HG03045 (cell line): Measurements from ENCODE around the gene MADCAM1.

Experiments
- ATAC-seq: cut with Tn5 transposase; IDR thresholded peaks from one replicate; pipeline ENCODE4 v1.9.1; 2021; ENCODE audit warnings: mild to moderate bottlenecking, moderate library complexity; ENCODE audit not compliant: unreplicated experiment

MADCAM1 gene

DNA sequence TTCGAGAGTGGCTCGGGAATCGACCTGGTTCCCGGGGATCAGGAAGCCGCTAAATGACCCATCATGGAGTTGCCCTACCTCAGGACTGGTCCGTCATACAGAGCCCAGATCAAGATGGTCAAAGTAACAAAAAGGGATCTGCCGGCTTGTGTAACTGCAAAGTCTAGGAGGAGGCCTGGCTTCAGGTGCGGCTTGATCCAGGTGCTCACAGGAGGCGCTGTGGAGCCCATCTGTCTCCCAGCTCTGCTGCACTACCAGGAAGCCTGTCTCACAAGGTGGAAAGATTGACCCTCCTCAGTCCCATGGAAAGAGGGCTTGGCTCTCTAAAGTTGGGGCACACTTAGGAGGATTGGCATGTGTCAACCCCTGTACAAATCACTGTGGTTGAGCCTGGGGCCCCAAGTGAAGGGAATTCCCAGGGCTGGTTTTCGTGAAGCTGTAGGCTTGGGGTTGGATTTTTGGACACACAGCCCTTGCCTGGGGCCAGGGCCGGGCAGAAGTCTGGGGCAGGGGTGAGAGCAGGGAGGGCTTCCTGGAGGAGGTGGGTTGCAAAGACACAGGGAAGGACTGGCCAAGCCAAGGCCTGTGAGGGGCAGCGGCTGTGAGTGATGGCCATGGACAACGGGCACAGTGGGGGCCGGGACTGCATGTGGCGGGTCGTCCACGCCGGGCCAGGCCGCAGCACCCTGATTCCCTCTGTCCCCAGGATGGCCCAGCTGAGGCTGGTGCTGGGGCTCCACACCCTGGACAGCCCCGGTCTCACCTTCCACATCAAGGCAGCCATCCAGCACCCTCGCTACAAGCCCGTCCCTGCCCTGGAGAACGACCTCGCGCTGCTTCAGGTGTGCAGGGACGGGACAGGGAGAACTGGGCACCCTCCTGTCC, 51.8 kb downstream of the MADCAM1 start:
- ATAC-seq, result no peak

DNA sequence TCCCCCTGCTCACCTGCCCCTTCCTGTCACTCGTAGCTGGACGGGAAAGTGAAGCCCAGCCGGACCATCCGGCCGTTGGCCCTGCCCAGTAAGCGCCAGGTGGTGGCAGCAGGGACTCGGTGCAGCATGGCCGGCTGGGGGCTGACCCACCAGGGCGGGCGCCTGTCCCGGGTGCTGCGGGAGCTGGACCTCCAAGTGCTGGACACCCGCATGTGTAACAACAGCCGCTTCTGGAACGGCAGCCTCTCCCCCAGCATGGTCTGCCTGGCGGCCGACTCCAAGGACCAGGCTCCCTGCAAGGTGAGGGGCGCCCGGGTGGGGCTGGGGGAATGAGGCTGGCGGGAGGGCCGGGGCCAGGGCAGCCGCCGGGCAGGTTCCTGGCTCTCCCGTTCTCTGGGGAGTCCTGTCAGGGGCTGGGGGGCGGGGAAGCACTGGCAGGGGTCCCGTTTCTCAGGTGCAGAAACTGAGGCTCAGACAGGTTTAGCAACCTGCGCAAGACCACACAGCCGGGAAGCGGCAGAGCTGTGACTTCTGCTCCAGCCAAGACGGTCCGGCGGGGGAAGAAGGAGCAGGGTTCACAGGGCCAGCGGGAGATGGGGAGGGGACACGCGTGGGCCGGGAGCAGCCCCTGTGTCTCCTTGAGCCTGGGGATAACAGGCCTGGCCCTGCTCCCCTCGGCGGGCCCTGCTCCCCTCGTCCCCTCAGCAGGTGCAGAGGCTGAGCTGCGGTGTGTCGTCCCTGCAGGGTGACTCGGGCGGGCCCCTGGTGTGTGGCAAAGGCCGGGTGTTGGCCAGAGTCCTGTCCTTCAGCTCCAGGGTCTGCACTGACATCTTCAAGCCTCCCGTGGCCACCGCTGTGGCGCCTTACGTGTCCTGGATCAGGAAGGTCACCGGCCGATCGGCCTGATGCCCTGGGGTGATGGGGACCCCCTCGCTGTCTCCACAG, 52.9 kb downstream of the MADCAM1 start:
- ATAC-seq, result no peak

DNA sequence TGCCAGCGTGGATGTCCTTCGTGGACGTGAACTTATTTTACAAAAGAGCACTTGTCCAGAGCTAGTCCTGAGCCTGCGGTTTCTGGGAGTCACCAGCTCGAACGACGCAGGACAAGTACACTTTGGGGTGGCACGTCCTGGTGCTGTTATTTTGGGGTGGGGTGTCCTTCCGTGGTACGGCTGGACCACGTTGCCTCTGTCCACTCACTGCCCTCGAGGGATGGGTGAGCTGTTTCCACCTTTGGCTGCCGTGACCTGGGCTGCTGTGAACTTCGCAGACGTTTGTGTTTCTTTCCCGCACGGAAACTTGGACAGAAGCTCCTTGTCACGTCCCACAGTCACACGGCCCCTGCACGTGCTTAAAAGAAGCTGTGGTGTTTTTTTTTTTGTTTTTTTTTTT, 58.5 kb downstream of the MADCAM1 start:
- ATAC-seq, result no peak
